ENCODE results near the gene CPED1. TPM values are rescaled to one million over a fixed set of nuclear protein-coding genes. Genes with fewer than 3 reads are reported as not detected.

CPED1 gene
- total RNA-seq, 4 donors from 2014 or later, result 1.3 to 5.6 (median 3.6) TPM

DNA sequence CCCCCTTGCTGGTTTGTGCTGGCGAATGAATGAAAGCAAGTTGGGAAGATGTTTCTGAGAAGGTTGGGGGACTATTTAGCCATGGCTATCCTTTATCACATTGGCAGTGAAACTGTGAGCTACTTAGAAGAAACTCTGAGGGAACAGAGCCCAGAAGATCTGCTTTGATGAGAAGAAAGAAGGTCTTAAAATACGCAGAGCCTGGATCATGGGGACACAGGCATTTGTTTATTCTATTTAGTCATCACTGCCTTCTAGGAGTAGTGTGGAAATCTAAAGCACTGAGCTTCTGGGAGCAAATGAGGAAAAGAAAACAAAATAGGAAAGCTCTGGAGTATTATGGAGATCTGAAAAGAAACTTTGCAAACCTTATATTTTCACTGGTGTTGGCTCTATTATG lies 28.5 kb downstream of the CPED1 start:
- no peaks in the 10 kb centered on the region for H3K36me3 ChIP-seq
- TF ChIP-seq POLR2AphosphoS5 (IDR thresholded peaks at IDR 0.05), result no peak
- no peak for TF ChIP-seq EP300 (IDR thresholded peaks at IDR 0.05)
- TF ChIP-seq CTCF (IDR thresholded peaks at IDR 0.05), result no peak
- no peak for TF ChIP-seq POLR2A (IDR thresholded peaks at IDR 0.05)
- no peaks in the 10 kb centered on the region for H3K27me3 ChIP-seq
- no peaks in the 10 kb centered on the region for H3K9me3 ChIP-seq
- peaks cover 10% of the 10 kb centered on the region for H3K4me1 ChIP-seq
- no peak overlapping the region for H3K4me3 ChIP-seq
- DNase-seq (ENCODE audit: low spot score in 2 of 2), result no peak
- no peak overlapping the region for H3K27ac ChIP-seq
- WGBS, result 79% methylated on average over 2 of the region's 2 CpGs

- TF ChIP-seq POLR2AphosphoS5 (IDR thresholded peaks at IDR 0.05), result no peak
- no peak for TF ChIP-seq CTCF (IDR thresholded peaks at IDR 0.05)
- TF ChIP-seq EP300 (IDR thresholded peaks at IDR 0.05), result no peak
- no peak for TF ChIP-seq POLR2A (IDR thresholded peaks at IDR 0.05)
Measured at GRCh38 chr7:121017586-121017985, 29.1 kb downstream of the CPED1 start.

GRCh38 chr7:121019018-121019417 lies 30.5 kb downstream of the CPED1 start:
- H3K27me3 ChIP-seq, result no peaks in the 10 kb centered on the region
- H3K4me3 ChIP-seq, result no peak overlapping the region
- no peak overlapping the region for H3K27ac ChIP-seq
- no peaks in the 10 kb centered on the region for H3K9me3 ChIP-seq
- DNase-seq (ENCODE audit: low spot score in 2 of 2), result no peak
- peaks cover 10% of the 10 kb centered on the region for H3K4me1 ChIP-seq
- H3K36me3 ChIP-seq, result no peaks in the 10 kb centered on the region
- TF ChIP-seq CTCF (IDR thresholded peaks at IDR 0.05), result no peak
- no peak for TF ChIP-seq EP300 (IDR thresholded peaks at IDR 0.05)
- no peak for TF ChIP-seq POLR2AphosphoS5 (IDR thresholded peaks at IDR 0.05)
- no peak for TF ChIP-seq POLR2A (IDR thresholded peaks at IDR 0.05)
- WGBS, result 40% methylated on average over 2 of the region's 2 CpGs

More at GRCh38 chr7:121017586-121017985, 29.1 kb downstream of the CPED1 start:
- Histone ChIP-seq H3K4me1 (peaks cover 10% of the 10 kb centered on the region), H3K4me3 (no peak overlapping the region), H3K27ac (no peak overlapping the region), H3K36me3 (no peaks in the 10 kb centered on the region), H3K9me3 (no peaks in the 10 kb centered on the region), H3K27me3 (no peaks in the 10 kb centered on the region)
- 79% methylated on average over 1 of the region's 1 CpG for WGBS
- no peak for DNase-seq (ENCODE audit: low spot score in 2 of 2)

DNA sequence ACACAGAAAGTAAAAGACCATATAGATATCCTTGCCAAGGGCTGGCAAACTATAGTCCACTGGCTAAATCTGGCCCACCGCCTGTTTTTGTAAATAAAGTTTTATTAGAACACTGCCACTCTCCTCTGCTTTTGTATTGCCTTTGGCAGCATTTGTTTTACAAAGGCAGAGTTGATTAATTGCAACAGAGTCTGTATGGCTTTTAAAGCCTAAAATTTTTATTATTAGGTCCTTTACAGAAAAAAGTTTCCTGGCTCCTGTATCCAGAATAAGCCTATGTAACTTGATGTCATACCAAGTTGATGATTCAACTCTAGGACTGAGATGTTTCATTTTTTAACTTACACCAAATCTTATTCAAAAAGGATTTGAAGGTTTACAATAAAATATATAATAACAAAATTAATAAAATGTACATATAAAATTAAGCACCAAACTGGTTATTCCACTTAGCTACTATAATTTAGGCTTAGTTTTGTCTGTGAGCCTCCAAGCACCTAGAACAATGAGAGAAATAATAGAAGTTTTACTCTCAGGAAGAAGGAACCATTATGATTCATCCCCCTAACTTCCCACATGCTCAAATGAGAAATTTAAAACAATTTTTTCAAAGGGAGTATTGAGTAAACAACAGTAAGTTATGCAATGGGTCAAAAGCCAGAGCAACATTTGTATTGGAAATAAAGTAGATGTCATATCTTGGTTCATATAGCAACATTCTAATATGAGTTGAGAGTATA lies 31.9 kb downstream of the CPED1 start:
- Histone ChIP-seq H3K36me3 (no peaks in the 10 kb centered on the region), H3K4me3 (no peak overlapping the region), H3K27me3 (no peaks in the 10 kb centered on the region), H3K9me3 (no peaks in the 10 kb centered on the region), H3K27ac (no peak overlapping the region), H3K4me1 (peaks cover 10% of the 10 kb centered on the region)
- WGBS, result 94% methylated on average over 1 of the region's 1 CpG
- no peak for DNase-seq (ENCODE audit: low spot score in 2 of 2)
- TF ChIP-seq EP300 (IDR thresholded peaks at IDR 0.05), result no peak
- TF ChIP-seq POLR2AphosphoS5 (IDR thresholded peaks at IDR 0.05), result no peak

GRCh38 chr7:121020989-121021969 lies 32.8 kb downstream of the CPED1 start:
- DNase-seq (ENCODE audit: low spot score in 2 of 2), result no peak
- Histone ChIP-seq H3K9me3 (no peaks in the 10 kb centered on the region), H3K27me3 (no peaks in the 10 kb centered on the region), H3K36me3 (no peaks in the 10 kb centered on the region), H3K27ac (no peak overlapping the region), H3K4me3 (no peak overlapping the region), H3K4me1 (peaks cover 10% of the 10 kb centered on the region)
- 61% methylated on average over 5 of the region's 5 CpGs for WGBS
- no peak for TF ChIP-seq POLR2A (IDR thresholded peaks at IDR 0.05)
- no peak for TF ChIP-seq EP300 (IDR thresholded peaks at IDR 0.05)
- no peak for TF ChIP-seq POLR2AphosphoS5 (IDR thresholded peaks at IDR 0.05)
- no peak for TF ChIP-seq CTCF (IDR thresholded peaks at IDR 0.05)

Measured in suprapubic skin (tissue), 4 donors.